ENCODE data around the gene RNF212B. TPM values are rescaled to one million over a fixed set of nuclear protein-coding genes. Genes with fewer than 3 reads are reported as not detected.
"Not testable (repeated sequence)": the region's sequence is repeated elsewhere in the genome, so short reads cannot be mapped to it uniquely, and the experiment has no call there.

Gene RNF212B
- total RNA-seq, 1 donor from 2014 or later, result not detected

DNA sequence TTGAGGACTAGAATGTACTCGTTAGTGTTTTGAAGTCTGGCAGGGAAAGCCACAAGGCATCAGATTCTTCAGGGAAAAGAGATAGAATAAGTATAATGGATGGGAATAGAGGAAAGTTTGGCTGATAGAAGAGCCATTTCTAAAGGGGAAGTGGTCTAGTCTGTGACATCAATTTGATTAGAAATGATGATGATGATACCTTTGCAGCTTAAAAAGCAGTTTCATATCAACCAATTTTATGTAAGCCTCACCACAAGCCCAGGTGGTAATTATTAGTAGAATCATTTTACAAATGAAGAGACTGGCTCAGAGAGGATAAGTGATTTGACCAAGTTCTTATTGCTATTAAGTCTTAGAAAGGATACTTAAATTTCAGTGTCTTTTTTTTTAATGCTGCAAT lies 2.9 kb downstream of the RNF212B start:
- no peak for DNase-seq
- Histone ChIP-seq H3K4me1 (peaks cover 7% of the 10 kb centered on the region), H3K36me3 (no peaks in the 10 kb centered on the region), H3K27ac (replicated peaks) (no peak overlapping the region), H3K9me3 (replicated peaks) (no peaks in the 10 kb centered on the region), H3K27me3 (ENCODE audit: low read depth) (no peaks in the 10 kb centered on the region), H3K4me3 (no peak overlapping the region)
- intact Hi-C loops (cut with micrococcal nuclease), result no loop called here
- TF ChIP-seq, protein P1, sequence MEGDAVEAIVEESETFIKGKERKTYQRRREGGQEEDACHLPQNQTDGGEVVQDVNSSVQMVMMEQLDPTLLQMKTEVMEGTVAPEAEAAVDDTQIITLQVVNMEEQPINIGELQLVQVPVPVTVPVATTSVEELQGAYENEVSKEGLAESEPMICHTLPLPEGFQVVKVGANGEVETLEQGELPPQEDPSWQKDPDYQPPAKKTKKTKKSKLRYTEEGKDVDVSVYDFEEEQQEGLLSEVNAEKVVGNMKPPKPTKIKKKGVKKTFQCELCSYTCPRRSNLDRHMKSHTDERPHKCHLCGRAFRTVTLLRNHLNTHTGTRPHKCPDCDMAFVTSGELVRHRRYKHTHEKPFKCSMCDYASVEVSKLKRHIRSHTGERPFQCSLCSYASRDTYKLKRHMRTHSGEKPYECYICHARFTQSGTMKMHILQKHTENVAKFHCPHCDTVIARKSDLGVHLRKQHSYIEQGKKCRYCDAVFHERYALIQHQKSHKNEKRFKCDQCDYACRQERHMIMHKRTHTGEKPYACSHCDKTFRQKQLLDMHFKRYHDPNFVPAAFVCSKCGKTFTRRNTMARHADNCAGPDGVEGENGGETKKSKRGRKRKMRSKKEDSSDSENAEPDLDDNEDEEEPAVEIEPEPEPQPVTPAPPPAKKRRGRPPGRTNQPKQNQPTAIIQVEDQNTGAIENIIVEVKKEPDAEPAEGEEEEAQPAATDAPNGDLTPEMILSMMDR (IDR thresholded peaks at IDR 0.05; ENCODE audit: borderline replicate concordance), result no peak

DNA sequence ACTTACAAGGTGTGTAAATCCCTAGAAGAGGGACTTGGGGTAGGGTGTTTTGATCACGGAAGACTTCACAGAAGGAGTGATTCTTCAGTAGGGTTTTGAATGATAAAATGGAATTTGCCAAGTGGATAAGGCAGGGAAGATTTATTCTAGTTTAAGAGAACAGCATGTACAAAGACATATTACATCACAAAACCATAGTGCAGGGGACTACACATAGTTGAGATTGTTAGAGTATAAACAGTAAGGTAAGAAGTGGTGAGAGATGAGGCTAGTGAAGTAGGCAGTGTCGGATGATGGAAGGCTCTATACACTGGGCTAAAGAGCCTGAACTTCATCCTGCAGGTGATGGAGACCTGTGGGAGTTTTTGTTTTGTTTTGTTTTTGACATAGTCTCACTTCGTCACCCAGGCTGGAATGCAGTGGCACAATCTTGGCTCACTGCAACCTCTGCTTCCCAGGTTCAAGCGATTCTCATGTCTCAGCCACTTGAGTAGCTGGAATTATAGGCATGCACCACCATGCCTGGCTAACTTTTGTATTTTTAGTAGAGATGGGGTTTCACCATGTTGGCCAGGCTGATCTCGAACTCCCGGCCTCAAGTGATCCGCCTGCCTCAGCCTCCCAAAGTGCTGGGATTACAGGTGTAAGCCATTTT lies 3.5 kb downstream of the RNF212B start:
- DNase-seq; H3K27me3 ChIP-seq (ENCODE audit: low read depth); H3K9me3 ChIP-seq (replicated peaks); H3K36me3 ChIP-seq; H3K4me3 ChIP-seq; intact Hi-C loops (cut with micrococcal nuclease); H3K4me1 ChIP-seq; H3K27ac ChIP-seq (replicated peaks): not testable (repeated sequence)

DNA sequence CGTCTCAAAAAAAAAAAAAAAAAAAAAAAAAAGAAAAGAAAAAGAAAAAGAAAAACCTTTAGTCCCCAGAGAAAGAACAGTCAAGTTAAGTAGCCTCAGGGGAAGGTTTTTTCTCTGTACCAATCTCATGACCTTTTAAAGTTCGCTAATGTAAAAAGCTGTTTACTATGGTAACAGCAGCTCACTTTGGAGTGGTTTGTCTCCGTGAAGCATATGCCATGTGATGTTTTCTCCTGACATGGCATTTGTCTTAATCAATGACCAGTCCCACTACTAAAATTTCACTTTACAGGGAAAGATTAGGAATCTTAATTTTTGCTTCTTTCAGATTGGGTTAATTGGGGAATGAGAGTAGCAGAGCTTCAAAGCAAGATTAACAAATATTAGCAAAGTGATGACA lies 4.3 kb downstream of the RNF212B start:
- H3K27ac ChIP-seq (replicated peaks), result no peak overlapping the region
- DNase-seq, result no peak
- no peaks in the 10 kb centered on the region for H3K27me3 ChIP-seq (ENCODE audit: low read depth)
- intact Hi-C loops (cut with micrococcal nuclease), result no loop called here
- TF ChIP-seq, protein P1 (IDR thresholded peaks at IDR 0.05; ENCODE audit: borderline replicate concordance), result no peak
- peaks cover 7% of the 10 kb centered on the region for H3K4me1 ChIP-seq
- no peaks in the 10 kb centered on the region for H3K9me3 ChIP-seq (replicated peaks)
- no peaks in the 10 kb centered on the region for H3K36me3 ChIP-seq
- no peak overlapping the region for H3K4me3 ChIP-seq

DNA sequence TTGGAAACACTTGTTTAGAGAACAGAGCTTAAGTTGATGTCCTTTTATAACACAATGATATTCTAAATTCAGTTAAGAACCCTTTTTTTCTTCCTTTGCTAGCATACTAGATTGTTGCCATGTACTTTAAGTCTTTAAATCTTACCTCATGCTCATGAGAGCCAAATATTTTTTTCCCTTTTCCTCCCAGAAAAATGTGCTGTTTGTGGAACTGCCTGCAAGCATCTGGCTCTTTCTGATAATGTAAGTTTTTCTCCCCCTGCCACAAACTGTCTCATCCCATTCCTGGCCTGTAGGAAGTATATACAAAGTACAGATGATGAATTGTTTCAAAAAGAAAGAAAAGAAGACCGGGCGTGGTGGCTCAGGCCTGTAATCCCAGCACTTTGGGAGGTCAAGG lies 5.3 kb downstream of the RNF212B start:
- Histone ChIP-seq H3K27ac (replicated peaks) (no peak overlapping the region), H3K4me1 (peaks cover 3% of the 10 kb centered on the region), H3K9me3 (replicated peaks) (no peaks in the 10 kb centered on the region), H3K27me3 (ENCODE audit: low read depth) (no peaks in the 10 kb centered on the region), H3K4me3 (no peak overlapping the region), H3K36me3 (no peaks in the 10 kb centered on the region)
- no peak for DNase-seq
- intact Hi-C loops (cut with micrococcal nuclease), result no loop called here
- TF ChIP-seq, protein P1 (IDR thresholded peaks at IDR 0.05; ENCODE audit: borderline replicate concordance), result no peak

DNA sequence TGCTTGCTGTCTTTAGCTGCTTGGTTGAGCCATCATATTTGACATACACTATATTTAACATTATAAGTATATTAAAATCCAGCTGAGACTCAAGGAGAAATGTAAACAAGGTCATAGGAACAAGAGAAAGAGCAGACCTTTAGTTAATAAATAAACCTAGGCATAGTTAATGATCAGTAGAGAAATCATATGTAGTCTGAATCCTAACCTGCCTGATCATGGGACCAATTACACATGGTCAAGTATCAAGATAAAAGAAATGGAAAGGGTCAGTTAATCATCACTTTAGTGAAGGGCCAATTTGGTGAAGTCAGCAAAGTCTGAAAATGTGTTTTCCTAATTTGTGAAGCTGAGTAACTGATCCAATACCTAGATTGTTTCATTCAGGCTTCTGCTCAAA lies 7.5 kb downstream of the RNF212B start:
- no peaks in the 10 kb centered on the region for H3K27me3 ChIP-seq (ENCODE audit: low read depth)
- H3K4me1 ChIP-seq, result no peaks in the 10 kb centered on the region
- no peak for DNase-seq
- no peak overlapping the region for H3K4me3 ChIP-seq
- no peak overlapping the region for H3K27ac ChIP-seq (replicated peaks)
- no peaks in the 10 kb centered on the region for H3K36me3 ChIP-seq
- TF ChIP-seq, protein P1 (IDR thresholded peaks at IDR 0.05; ENCODE audit: borderline replicate concordance), result no peak
- H3K9me3 ChIP-seq (replicated peaks), result no peaks in the 10 kb centered on the region
- intact Hi-C loops (cut with micrococcal nuclease), result no loop called here

DNA sequence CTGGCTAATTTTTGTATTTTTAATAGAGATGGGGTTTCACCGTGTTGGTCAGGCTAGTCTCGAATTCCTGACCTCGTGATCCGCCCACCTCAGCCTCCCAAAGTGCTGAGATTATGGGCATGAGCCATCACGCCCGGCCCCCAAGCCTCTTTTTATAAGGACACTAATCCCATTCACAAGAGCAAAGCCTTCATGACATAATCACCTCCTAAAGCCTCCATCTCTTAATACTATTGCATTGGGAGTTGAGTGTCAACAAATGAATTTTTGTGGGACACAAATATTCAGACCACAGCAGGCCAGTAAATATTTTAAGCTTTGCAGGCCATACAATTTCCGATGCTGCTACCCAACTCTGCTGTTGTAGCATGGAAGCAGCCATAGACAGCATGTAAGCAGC lies 10.9 kb downstream of the RNF212B start:
- TF ChIP-seq, protein P1 (IDR thresholded peaks at IDR 0.05; ENCODE audit: borderline replicate concordance), result no peak
- no peak for DNase-seq
- intact Hi-C loops (cut with micrococcal nuclease), result no loop called here
- H3K4me1 ChIP-seq, result no peaks in the 10 kb centered on the region
- H3K27ac ChIP-seq (replicated peaks), result no peak overlapping the region
- H3K9me3 ChIP-seq (replicated peaks), result no peaks in the 10 kb centered on the region
- peaks cover 18% of the 10 kb centered on the region for H3K27me3 ChIP-seq (ENCODE audit: low read depth)
- no peak overlapping the region for H3K4me3 ChIP-seq
- no peaks in the 10 kb centered on the region for H3K36me3 ChIP-seq
